ENCODE data around the gene MS4A5.

- TF ChIP-seq CTCF (conservative IDR thresholded peaks at IDR 0.05) = no peak
- no peak for TF ChIP-seq EZH2 (IDR thresholded peaks at IDR 0.05; ENCODE audit: low read depth)
These were observed 47.7 kb downstream of the MS4A5 start for GRCh38 chr11:60477035-60477445.
